ENCODE data around the gene ZFAND3. TPM values are rescaled to one million over a fixed set of nuclear protein-coding genes. Genes with fewer than 3 reads are reported as not detected.

Gene ZFAND3
- total RNA-seq, 1 experiment from 2014 or later, result 47.2 TPM

GRCh38 chr6:38092964-38093363 lies 273.4 kb downstream of the ZFAND3 start:
- no peak overlapping the region for H3K27ac ChIP-seq (ENCODE audit: low read depth, low read length)
- ATAC-seq (no peak), DNase-seq (ENCODE audit: low read depth, low spot score) (no peak)
- H3K36me3 ChIP-seq (ENCODE audit: control insufficient read depth in 1 of 2, insufficient read depth in 2 of 2, low read length in 2 of 2), result no peaks in the 10 kb centered on the region
- H3K9me2 ChIP-seq (ENCODE audit: insufficient read depth), result no peaks in the 10 kb centered on the region
- intact Hi-C loops (cut with micrococcal nuclease), result no loop called here
- no peak for TF ChIP-seq RAD21 (IDR thresholded peaks at IDR 0.05; ENCODE audit: low read depth)
- TF ChIP-seq MAX (IDR thresholded peaks at IDR 0.05), result no peak
- no peak for TF ChIP-seq ZBTB33 (IDR thresholded peaks at IDR 0.05; ENCODE audit: extremely low read depth, insufficient replicate concordance, low read length)
- no peak for TF ChIP-seq CEBPB (IDR thresholded peaks at IDR 0.05; ENCODE audit: low read depth)
- no peak for TF ChIP-seq EZH2 (IDR thresholded peaks at IDR 0.05)
- no peaks in the 10 kb centered on the region for H3K9me3 ChIP-seq (ENCODE audit: control insufficient read depth in 1 of 2, insufficient read depth in 1 of 2, low read depth in 1 of 2, low read length in 2 of 2)
- no peak overlapping the region for H3K9ac ChIP-seq (ENCODE audit: low read length)
- BruUV-seq (replicated peaks), result no TSS peak
- no peaks in the 10 kb centered on the region for H4K20me1 ChIP-seq (ENCODE audit: insufficient read depth)
- H3K4me1 ChIP-seq (ENCODE audit: control insufficient read depth in 1 of 2, insufficient read depth in 2 of 2, low read length in 2 of 2), result peaks cover 0 to 10% of the 10 kb centered on the region in 2 experiments; a peak in 1 of 4 replicates
- no peaks in the 10 kb centered on the region for H3K27me3 ChIP-seq (ENCODE audit: insufficient read depth, low read length)
- H3K4me3 ChIP-seq (replicated peaks in 1 of 2; ENCODE audit: low read depth in 1 of 2, low read length in 2 of 2), result no peak overlapping the region
- no peak overlapping the region for H2AFZ ChIP-seq (ENCODE audit: low read depth, low read length, poor library complexity, severe bottlenecking)
- POLR2A ChIA-PET, result no interaction called here
- RAD21 ChIA-PET (ENCODE audit: low non-redundant PET in 1 of 2, low total read pairs in 2 of 2, uncharacterized antibody in 2 of 2, unreplicated experiment in 2 of 2), result no interaction called here
- no peaks in the 10 kb centered on the region for H3K79me2 ChIP-seq (ENCODE audit: insufficient read depth, low read length)
- CTCF ChIA-PET, result no interaction called here
- H3K4me2 ChIP-seq (ENCODE audit: low read length), result no peak overlapping the region

GRCh38 chr6:38095054-38095453 lies 275.5 kb downstream of the ZFAND3 start:
- no peak for DNase-seq (ENCODE audit: low read depth, low spot score)
- Histone ChIP-seq H3K27me3 (ENCODE audit: insufficient read depth, low read length) (no peaks in the 10 kb centered on the region), H4K20me1 (ENCODE audit: insufficient read depth) (no peaks in the 10 kb centered on the region), H3K9me2 (ENCODE audit: insufficient read depth) (no peaks in the 10 kb centered on the region), H2AFZ (ENCODE audit: low read depth, low read length, poor library complexity, severe bottlenecking) (no peak overlapping the region), H3K4me1 (ENCODE audit: control insufficient read depth in 1 of 2, insufficient read depth in 2 of 2, low read length in 2 of 2) (peaks cover 0 to 10% of the 10 kb centered on the region in 2 experiments; a peak in 1 of 4 replicates), H3K4me2 (ENCODE audit: low read length) (no peak overlapping the region), H3K9me3 (ENCODE audit: control insufficient read depth in 1 of 2, insufficient read depth in 1 of 2, low read depth in 1 of 2, low read length in 2 of 2) (no peaks in the 10 kb centered on the region), H3K27ac (ENCODE audit: low read depth, low read length) (no peak overlapping the region), H3K36me3 (ENCODE audit: control insufficient read depth in 1 of 2, insufficient read depth in 2 of 2, low read length in 2 of 2) (no peaks in the 10 kb centered on the region), H3K9ac (ENCODE audit: low read length) (no peak overlapping the region), H3K4me3 (replicated peaks in 1 of 2; ENCODE audit: low read depth in 1 of 2, low read length in 2 of 2) (no peak overlapping the region), H3K79me2 (ENCODE audit: insufficient read depth, low read length) (no peaks in the 10 kb centered on the region)
- TF ChIP-seq CEBPB (IDR thresholded peaks at IDR 0.05; ENCODE audit: low read depth) (0 out of 2 replicates have a peak, but pooled peaks have one; percentile 17), YY1 (IDR thresholded peaks at IDR 0.05; ENCODE audit: extremely low read depth, insufficient replicate concordance, low read depth, low read length) (no peak), ZFX (IDR thresholded peaks at IDR 0.05) (no peak)
- BruUV-seq (replicated peaks), result no TSS peak
- RAD21 ChIA-PET (ENCODE audit: low non-redundant PET in 1 of 2, low total read pairs in 2 of 2, uncharacterized antibody in 2 of 2, unreplicated experiment in 2 of 2), result no interaction called here
- POLR2A ChIA-PET, result interaction anchor here (0.8 kb wide), 1 partner anchor 15 kb away, joined by 3 read pairs; no protein-coding TSS in a partner anchor
- CTCF ChIA-PET, result no interaction called here
- no peak for ATAC-seq
- intact Hi-C loops (cut with micrococcal nuclease), result no loop called here
